SH-SY5Y (cell line): ENCODE measurements around the gene RENBP.

Experiments
- GATA2 ChIP-seq: IDR thresholded peaks from 2 replicates; pipeline ENCODE4 v1.6.1; 2011; ENCODE audit warnings: mild to moderate bottlenecking, low read depth, low read length
- GATA3 ChIP-seq: IDR thresholded peaks from 2 replicates; pipeline ENCODE4 v1.6.1; 2011; ENCODE audit warnings: low read depth, mild to moderate bottlenecking, low read length, moderate library complexity

DNA sequence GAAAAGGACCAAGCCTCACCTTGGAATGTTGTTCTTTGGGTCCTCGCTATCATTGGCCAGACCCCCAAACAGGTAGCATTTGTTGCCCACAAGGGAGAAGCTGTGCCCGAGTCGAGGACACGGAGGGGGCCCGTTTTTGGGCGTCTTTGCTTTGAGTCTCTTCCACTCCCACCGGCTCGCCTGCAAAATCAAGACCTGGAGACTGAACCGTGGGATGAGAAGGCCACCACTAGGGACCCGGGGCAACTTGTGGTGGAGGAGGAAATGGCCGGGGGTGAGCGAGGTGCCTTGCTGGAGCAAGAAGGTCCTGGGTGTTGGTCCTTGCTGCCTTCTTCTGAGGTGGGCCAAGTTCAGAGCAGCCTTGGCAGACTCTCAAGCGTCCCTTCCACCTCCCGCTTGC, 19.7 kb upstream of the RENBP start:
- TF ChIP-seq GATA2 = no peak
- no peak for TF ChIP-seq GATA3
